ENCODE data around the gene SLC7A1.

Gene SLC7A1

GRCh38 chr13:29491248-29491647 is 104.2 kb downstream of the SLC7A1 start:
- DNase-seq, result no peak

- DNase-seq, result no peak
These were observed 105.0 kb downstream of the SLC7A1 start for GRCh38 chr13:29490561-29490885.

- DNase-seq, result no peak
These were observed 105.6 kb downstream of the SLC7A1 start for GRCh38 chr13:29489650-29490560.

GRCh38 chr13:29487466-29488454 is 107.7 kb downstream of the SLC7A1 start:
- no peak for DNase-seq

- DNase-seq, result no peak
These were observed 108.9 kb downstream of the SLC7A1 start for GRCh38 chr13:29486551-29486950.

GRCh38 chr13:29484796-29485195 is 110.7 kb downstream of the SLC7A1 start:
- DNase-seq, result no peak

GRCh38 chr13:29484236-29484635 is 111.3 kb downstream of the SLC7A1 start:
- no peak for DNase-seq

- DNase-seq, result no peak
These were observed 111.9 kb downstream of the SLC7A1 start for GRCh38 chr13:29483623-29484022.

- no peak for DNase-seq
These were observed 112.3 kb downstream of the SLC7A1 start for GRCh38 chr13:29483211-29483610.

- no peak for DNase-seq
These were observed 113.0 kb downstream of the SLC7A1 start for GRCh38 chr13:29482504-29482903.

GRCh38 chr13:29481603-29482002 is 113.9 kb downstream of the SLC7A1 start:
- DNase-seq, result no peak

- DNase-seq, result no peak
These were observed 114.5 kb downstream of the SLC7A1 start for GRCh38 chr13:29480893-29481525.

- no peak for DNase-seq
These were observed 115.6 kb downstream of the SLC7A1 start for GRCh38 chr13:29479716-29480492.

GRCh38 chr13:29476046-29476445 is 119.4 kb downstream of the SLC7A1 start:
- no peak for DNase-seq

GRCh38 chr13:29474991-29475390 is 120.5 kb downstream of the SLC7A1 start:
- DNase-seq, result no peak

GRCh38 chr13:29473166-29473565 is 122.3 kb downstream of the SLC7A1 start:
- no peak for DNase-seq

- DNase-seq, result peak in 1 of 56 donors; percentile 6
These were observed 123.0 kb downstream of the SLC7A1 start for GRCh38 chr13:29472332-29472961.

GRCh38 chr13:29471551-29471950 is 123.9 kb downstream of the SLC7A1 start:
- DNase-seq, result no peak

- DNase-seq, result no peak
These were observed 129.7 kb downstream of the SLC7A1 start for GRCh38 chr13:29465741-29466293.

- DNase-seq, result no peak
These were observed 131.3 kb downstream of the SLC7A1 start for GRCh38 chr13:29464105-29464679.
